H1 (cell line): ENCODE measurements around the gene VSIR. TPM values are rescaled to one million over a fixed set of nuclear protein-coding genes. Genes with fewer than 3 reads are reported as not detected.

Source experiments
- BCL11A ChIP-seq, 2 experiments: IDR thresholded peaks; one replicate each; pipeline ENCODE4 v1.6.1; 2011; ENCODE audit warnings: low read depth in 2 of 2, low read length in 2 of 2, mild to moderate bottlenecking in 2 of 2
- HDAC2 ChIP-seq, 2 experiments: fragments of 300-600 bp in 1 of 2; sonication (generic) in 1 of 2; IDR thresholded peaks; 2 replicates each; pipeline ENCODE4 v1.6.1; 2011 to 2012; ENCODE audit warnings: low read depth in 2 of 2, low read length in 2 of 2, mild to moderate bottlenecking in 2 of 2, moderate library complexity in 2 of 2, borderline replicate concordance in 1 of 2, inconsistent platforms in 1 of 2
- MAFK ChIP-seq: IDR thresholded peaks from 2 replicates; pipeline ENCODE4 v1.6.1; 2012; ENCODE audit warnings: low read depth, mild to moderate bottlenecking, improper control_type of control experiment, low read length
- PHF8 ChIP-seq: fragments of 200-600 bp; sonication (generic); conservative IDR thresholded peaks from 2 replicates; pipeline ENCODE4 v1.7.1; 2012; ENCODE audit warnings: low read depth, mild to moderate bottlenecking, inconsistent platforms, low read length, moderate library complexity
- SIRT6 ChIP-seq: IDR thresholded peaks from one replicate; pipeline ENCODE4 v1.7.1; 2012; ENCODE audit warnings: low read length, inconsistent platforms
- SUZ12 ChIP-seq: fragments of 200-600 bp; sonication (generic); IDR thresholded peaks from 2 replicates; pipeline ENCODE4 v1.6.1; 2012; ENCODE audit warnings: mild to moderate bottlenecking, inconsistent platforms, low read length, moderate library complexity, mixed read lengths
- YY1 ChIP-seq: IDR thresholded peaks from 2 replicates; pipeline ENCODE4 v1.6.1; 2011; ENCODE audit warnings: low read depth, mild to moderate bottlenecking, low read length
- ZNF274 ChIP-seq: IDR thresholded peaks from 2 replicates; pipeline ENCODE4 v1.7.0; 2012; ENCODE audit warnings: low read length, borderline replicate concordance; ENCODE audit errors: extremely low read depth
- polyA plus RNA-seq, 7 experiments: library from polyadenylated mRNA; depleted of rRNA in 3 of 7; stranded (reverse) in 5 of 7; unstranded in 2 of 7; fragments of >200 nt in 5 of 7; fragments of 200-250 nt in 2 of 7; gene quantifications; 1 replicate in 5 of 7; 2 replicates in 1 of 7; 4 replicates in 1 of 7; pipeline versions ENCODE4 v1.2.1 to v1.2.3, GENCODE V29; 2011 to 2013; ENCODE audit warnings: missing spikeins in 2 of 7, mixed read lengths in 2 of 7
- total RNA-seq: library from RNA; stranded (reverse); fragmentation: NEBNext Ultra II Directional; extraction: Animal tissue kit (Norgen Biotek cat#: 25700); gene quantifications from 2 replicates; pipeline ENCODE4 v1.2.1, GENCODE V29; 2021

VSIR gene
- total and polyA plus RNA-seq, 2 of the 8 experiments (the other 6 are each of a cell fraction or from before 2014, with no cell fraction given): 0.33 TPM; not detected in 1

- TF ChIP-seq HDAC2 (IDR thresholded peaks at IDR 0.05; ENCODE audit: borderline replicate concordance in 1 of 2, low read depth in 2 of 2, low read length in 2 of 2) (no peak), BCL11A (IDR thresholded peaks at IDR 0.05; ENCODE audit: low read depth in 2 of 2, low read length in 2 of 2) (no peak), SIRT6 (no peak), SUZ12 (no peak), YY1 (no peak), MAFK (no peak), ZNF274 (no peak), PHF8 (no peak)
Observed at GRCh38 chr10:71753091-71753959, 20.0 kb downstream of the VSIR start (continued).
